Measurements from ENCODE around the gene MUC6.
A peak's percentile ranks its signal among the peaks of the same experiment; 100 is the strongest.

MUC6 gene

GRCh38 chr11:1070594-1071462, 34.3 kb upstream of the MUC6 start:
- Histone ChIP-seq H3K36me3 (ENCODE audit: control insufficient read depth, insufficient read depth, low read length, severe bottlenecking) (no peaks in the 10 kb centered on the region), H3K4me3 (ENCODE audit: low read length) (no peak overlapping the region), H3K27me3 (replicated peaks; ENCODE audit: control insufficient read depth, insufficient read depth, low read length) (peaks cover 11% of the 10 kb centered on the region), H3K9me3 (ENCODE audit: control insufficient read depth, low read length) (no peaks in the 10 kb centered on the region), H3K9ac (ENCODE audit: low read length) (no peak overlapping the region), H3K4me1 (ENCODE audit: control insufficient read depth, insufficient read depth, low read length) (peaks cover 11% of the 10 kb centered on the region)
- DNase-seq (ENCODE audit: low read depth), result no peak

- Histone ChIP-seq H3K4me1 (ENCODE audit: control insufficient read depth, insufficient read depth, low read length) (peaks cover 11% of the 10 kb centered on the region), H3K27me3 (replicated peaks; ENCODE audit: control insufficient read depth, insufficient read depth, low read length) (peaks cover 8% of the 10 kb centered on the region)
- no peak for DNase-seq (ENCODE audit: low read depth)
Measured at GRCh38 chr11:1069740-1070139, 33.2 kb upstream of the MUC6 start.

GRCh38 chr11:1067812-1068496, 31.4 kb upstream of the MUC6 start:
- Histone ChIP-seq H3K9me3 (ENCODE audit: control insufficient read depth, low read length) (peaks cover 6% of the 10 kb centered on the region), H3K9ac (ENCODE audit: low read length) (no peak overlapping the region), H3K36me3 (ENCODE audit: control insufficient read depth, insufficient read depth, low read length, severe bottlenecking) (no peaks in the 10 kb centered on the region), H3K27me3 (replicated peaks; ENCODE audit: control insufficient read depth, insufficient read depth, low read length) (peaks cover 6% of the 10 kb centered on the region), H3K4me3 (ENCODE audit: low read length) (no peak overlapping the region), H3K4me1 (ENCODE audit: control insufficient read depth, insufficient read depth, low read length) (peaks cover 1% of the 10 kb centered on the region)
- no peak for DNase-seq (ENCODE audit: low read depth)

More at GRCh38 chr11:1069740-1070139, 33.2 kb upstream of the MUC6 start:
- no peak overlapping the region for H3K9ac ChIP-seq (ENCODE audit: low read length)
- no peaks in the 10 kb centered on the region for H3K36me3 ChIP-seq (ENCODE audit: control insufficient read depth, insufficient read depth, low read length, severe bottlenecking)
- H3K4me3 ChIP-seq (ENCODE audit: low read length), result no peak overlapping the region
- no peaks in the 10 kb centered on the region for H3K9me3 ChIP-seq (ENCODE audit: control insufficient read depth, low read length)

GRCh38 chr11:1064167-1064566, 27.6 kb upstream of the MUC6 start:
- peaks cover 8% of the 10 kb centered on the region for H3K4me1 ChIP-seq (ENCODE audit: control insufficient read depth, insufficient read depth, low read length)
- H3K27me3 ChIP-seq (replicated peaks; ENCODE audit: control insufficient read depth, insufficient read depth, low read length), result no peaks in the 10 kb centered on the region
- H3K9ac ChIP-seq (ENCODE audit: low read length), result no peak overlapping the region
- H3K4me3 ChIP-seq (ENCODE audit: low read length), result no peak overlapping the region
- no peak for DNase-seq (ENCODE audit: low read depth)
- H3K9me3 ChIP-seq (ENCODE audit: control insufficient read depth, low read length), result peaks cover 22% of the 10 kb centered on the region
- H3K36me3 ChIP-seq (ENCODE audit: control insufficient read depth, insufficient read depth, low read length, severe bottlenecking), result no peaks in the 10 kb centered on the region

GRCh38 chr11:1062075-1062820, 25.7 kb upstream of the MUC6 start:
- peaks cover 22% of the 10 kb centered on the region for H3K9me3 ChIP-seq (ENCODE audit: control insufficient read depth, low read length)
- H3K27me3 ChIP-seq (replicated peaks; ENCODE audit: control insufficient read depth, insufficient read depth, low read length), result no peaks in the 10 kb centered on the region
- H3K4me1 ChIP-seq (ENCODE audit: control insufficient read depth, insufficient read depth, low read length), result peaks cover 8% of the 10 kb centered on the region
- no peaks in the 10 kb centered on the region for H3K36me3 ChIP-seq (ENCODE audit: control insufficient read depth, insufficient read depth, low read length, severe bottlenecking)
- no peak overlapping the region for H3K9ac ChIP-seq (ENCODE audit: low read length)
- no peak overlapping the region for H3K4me3 ChIP-seq (ENCODE audit: low read length)
- DNase-seq (ENCODE audit: low read depth), result no peak

- Histone ChIP-seq H3K27me3 (replicated peaks; ENCODE audit: control insufficient read depth, insufficient read depth, low read length) (peaks cover 10% of the 10 kb centered on the region), H3K9ac (ENCODE audit: low read length) (no peak overlapping the region), H3K4me3 (ENCODE audit: low read length) (no peak overlapping the region), H3K9me3 (ENCODE audit: control insufficient read depth, low read length) (peaks cover 22% of the 10 kb centered on the region), H3K4me1 (ENCODE audit: control insufficient read depth, insufficient read depth, low read length) (peaks cover 8% of the 10 kb centered on the region), H3K36me3 (ENCODE audit: control insufficient read depth, insufficient read depth, low read length, severe bottlenecking) (no peaks in the 10 kb centered on the region)
- DNase-seq (ENCODE audit: low read depth), result peak; percentile 89
Measured at GRCh38 chr11:1060852-1061616, 24.5 kb upstream of the MUC6 start.

GRCh38 chr11:1060410-1060809, 23.9 kb upstream of the MUC6 start:
- DNase-seq (ENCODE audit: low read depth), result no peak
- Histone ChIP-seq H3K9ac (ENCODE audit: low read length) (no peak overlapping the region), H3K27me3 (replicated peaks; ENCODE audit: control insufficient read depth, insufficient read depth, low read length) (peaks cover 10% of the 10 kb centered on the region), H3K36me3 (ENCODE audit: control insufficient read depth, insufficient read depth, low read length, severe bottlenecking) (no peaks in the 10 kb centered on the region), H3K4me3 (ENCODE audit: low read length) (no peak overlapping the region), H3K4me1 (ENCODE audit: control insufficient read depth, insufficient read depth, low read length) (peaks cover 8% of the 10 kb centered on the region), H3K9me3 (ENCODE audit: control insufficient read depth, low read length) (peaks cover 22% of the 10 kb centered on the region)

GRCh38 chr11:1059759-1060158, 23.2 kb upstream of the MUC6 start:
- H3K27me3 ChIP-seq (replicated peaks; ENCODE audit: control insufficient read depth, insufficient read depth, low read length), result peaks cover 13% of the 10 kb centered on the region
- H3K9me3 ChIP-seq (ENCODE audit: control insufficient read depth, low read length), result peaks cover 22% of the 10 kb centered on the region
- DNase-seq (ENCODE audit: low read depth), result no peak
- H3K9ac ChIP-seq (ENCODE audit: low read length), result no peak overlapping the region
- peaks cover 8% of the 10 kb centered on the region for H3K4me1 ChIP-seq (ENCODE audit: control insufficient read depth, insufficient read depth, low read length)
- H3K36me3 ChIP-seq (ENCODE audit: control insufficient read depth, insufficient read depth, low read length, severe bottlenecking), result no peaks in the 10 kb centered on the region
- H3K4me3 ChIP-seq (ENCODE audit: low read length), result no peak overlapping the region

GRCh38 chr11:1057806-1058205, 21.3 kb upstream of the MUC6 start:
- Histone ChIP-seq H3K4me1 (ENCODE audit: control insufficient read depth, insufficient read depth, low read length) (peaks cover 8% of the 10 kb centered on the region), H3K36me3 (ENCODE audit: control insufficient read depth, insufficient read depth, low read length, severe bottlenecking) (no peaks in the 10 kb centered on the region), H3K9ac (ENCODE audit: low read length) (no peak overlapping the region), H3K4me3 (ENCODE audit: low read length) (no peak overlapping the region), H3K9me3 (ENCODE audit: control insufficient read depth, low read length) (peaks cover 14% of the 10 kb centered on the region), H3K27me3 (replicated peaks; ENCODE audit: control insufficient read depth, insufficient read depth, low read length) (peaks cover 24% of the 10 kb centered on the region)
- no peak for DNase-seq (ENCODE audit: low read depth)

GRCh38 chr11:1055990-1056771, 19.7 kb upstream of the MUC6 start:
- no peaks in the 10 kb centered on the region for H3K36me3 ChIP-seq (ENCODE audit: control insufficient read depth, insufficient read depth, low read length, severe bottlenecking)
- H3K27me3 ChIP-seq (replicated peaks; ENCODE audit: control insufficient read depth, insufficient read depth, low read length), result peaks cover 24% of the 10 kb centered on the region
- no peaks in the 10 kb centered on the region for H3K9me3 ChIP-seq (ENCODE audit: control insufficient read depth, low read length)
- H3K4me1 ChIP-seq (ENCODE audit: control insufficient read depth, insufficient read depth, low read length), result peaks cover 8% of the 10 kb centered on the region
- no peak overlapping the region for H3K9ac ChIP-seq (ENCODE audit: low read length)
- H3K4me3 ChIP-seq (ENCODE audit: low read length), result no peak overlapping the region
- no peak for DNase-seq (ENCODE audit: low read depth)

Measured in adipocyte (in vitro differentiated cells).